Calu3 (cell line): ENCODE data around the gene TTPAL. TPM values are rescaled to one million over a fixed set of nuclear protein-coding genes. Genes with fewer than 3 reads are reported as not detected.

ENCODE experiments used
- BruUV-seq: library from RNA; stranded (reverse); fragments of 400-500 nt; replicated peaks from 2 replicates; lab custom pipeline; 2021; lab: Mats Ljungman, UMichigan
- CTCF ChIA-PET: fragments of 300-600 bp; sonication (Branson Sonifier 250); formaldehyde crosslinking; loops from one replicate; lab custom pipeline; 2022; ENCODE audit warnings: antibody characterized with exemption; lab: Charles Lee
- DNase-seq: peaks from one replicate; pipeline ENCODE4 v3.0.0; 2022
- H3K27ac Mint-ChIP-seq: one replicate; pipeline ENCODE4 v1.8.0; 2022; ENCODE audit warnings: mixed read lengths; ENCODE audit not compliant: unreplicated experiment
- H3K27me3 Mint-ChIP-seq: one replicate; pipeline ENCODE4 v1.8.0; 2022; ENCODE audit warnings: mixed read lengths; ENCODE audit not compliant: unreplicated experiment
- H3K36me3 Mint-ChIP-seq: one replicate; pipeline ENCODE4 v1.8.0; 2022; ENCODE audit warnings: mild to moderate bottlenecking, moderate library complexity, mixed read lengths; ENCODE audit not compliant: insufficient read depth, unreplicated experiment
- H3K4me1 Mint-ChIP-seq: one replicate; pipeline ENCODE4 v1.8.0; 2022; ENCODE audit warnings: mild to moderate bottlenecking, low read depth, mixed read lengths; ENCODE audit not compliant: unreplicated experiment
- H3K4me3 Mint-ChIP-seq: one replicate; pipeline ENCODE4 v1.8.0; 2022; ENCODE audit warnings: mild to moderate bottlenecking, low read depth, moderate library complexity, mixed read lengths; ENCODE audit not compliant: unreplicated experiment
- H3K9me3 Mint-ChIP-seq: one replicate; pipeline ENCODE4 v1.8.0; 2022; ENCODE audit warnings: low read depth, mixed read lengths; ENCODE audit not compliant: unreplicated experiment
- intact Hi-C: fragments of 100-400 bp; cut with micrococcal nuclease; formaldehyde crosslinking; loops from one replicate; pipeline ENCODE4 v1.10.0; 2022; ENCODE audit not compliant: unreplicated experiment
- total RNA-seq: library from RNA; stranded (reverse); gene quantifications from 2 replicates; pipeline ENCODE4 v1.2.3, GENCODE V29; 2022
- TF ChIP-seq, protein P1 (sequence below): fragments of 200-600 bp; IDR thresholded peaks from one replicate; pipeline ENCODE4 v1.8.0; 2022; ENCODE audit warnings: antibody characterized with exemption; ENCODE audit not compliant: unreplicated experiment

Gene TTPAL
- total RNA-seq, 1 experiment from 2014 or later = 39.9 TPM

DNA sequence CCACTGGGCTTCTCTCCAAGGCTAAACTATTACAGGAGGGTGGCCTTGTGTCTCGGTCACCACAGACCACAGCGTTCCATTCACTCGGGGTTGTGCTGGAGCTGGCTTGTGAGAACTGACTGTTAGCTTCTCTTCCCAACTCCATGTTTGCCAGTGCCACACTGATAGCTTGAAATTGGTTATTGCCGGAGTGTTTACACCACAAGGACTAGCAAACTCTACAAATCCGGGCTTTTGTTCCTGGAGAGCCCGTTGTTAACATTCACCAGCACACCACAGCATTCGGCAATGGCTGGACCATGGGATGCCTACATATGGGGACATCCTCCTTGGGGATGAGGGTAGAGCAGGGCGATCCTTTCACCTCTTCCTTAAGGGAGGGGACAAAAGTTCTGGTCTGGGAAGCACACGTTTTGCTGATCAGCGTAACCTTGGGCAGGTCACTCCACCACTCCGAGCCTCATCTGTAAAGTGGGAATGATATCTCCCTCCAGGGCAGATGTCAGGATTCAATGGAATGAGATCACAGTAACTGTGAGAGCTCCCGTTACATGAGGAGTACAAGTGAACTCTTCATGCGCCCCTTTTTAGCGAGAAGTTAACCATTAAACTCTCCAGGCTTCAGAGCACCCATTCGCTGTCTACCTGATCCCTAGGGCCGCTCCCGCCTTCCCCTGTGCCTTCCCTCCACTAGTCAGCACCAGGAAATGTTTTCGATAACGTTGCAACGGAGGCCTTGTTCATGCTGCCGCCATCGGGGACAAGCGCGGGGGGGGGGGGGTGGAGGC lies 41.7 kb upstream of the TTPAL start:
- H3K4me1 Mint-ChIP-seq = no peaks in the 10 kb centered on the region
- H3K27me3 Mint-ChIP-seq = peaks cover under 1% of the 10 kb centered on the region
- no peak overlapping the region for H3K27ac Mint-ChIP-seq
- DNase-seq = no peak
- TF ChIP-seq, protein P1, sequence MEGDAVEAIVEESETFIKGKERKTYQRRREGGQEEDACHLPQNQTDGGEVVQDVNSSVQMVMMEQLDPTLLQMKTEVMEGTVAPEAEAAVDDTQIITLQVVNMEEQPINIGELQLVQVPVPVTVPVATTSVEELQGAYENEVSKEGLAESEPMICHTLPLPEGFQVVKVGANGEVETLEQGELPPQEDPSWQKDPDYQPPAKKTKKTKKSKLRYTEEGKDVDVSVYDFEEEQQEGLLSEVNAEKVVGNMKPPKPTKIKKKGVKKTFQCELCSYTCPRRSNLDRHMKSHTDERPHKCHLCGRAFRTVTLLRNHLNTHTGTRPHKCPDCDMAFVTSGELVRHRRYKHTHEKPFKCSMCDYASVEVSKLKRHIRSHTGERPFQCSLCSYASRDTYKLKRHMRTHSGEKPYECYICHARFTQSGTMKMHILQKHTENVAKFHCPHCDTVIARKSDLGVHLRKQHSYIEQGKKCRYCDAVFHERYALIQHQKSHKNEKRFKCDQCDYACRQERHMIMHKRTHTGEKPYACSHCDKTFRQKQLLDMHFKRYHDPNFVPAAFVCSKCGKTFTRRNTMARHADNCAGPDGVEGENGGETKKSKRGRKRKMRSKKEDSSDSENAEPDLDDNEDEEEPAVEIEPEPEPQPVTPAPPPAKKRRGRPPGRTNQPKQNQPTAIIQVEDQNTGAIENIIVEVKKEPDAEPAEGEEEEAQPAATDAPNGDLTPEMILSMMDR = no peak
- no peak overlapping the region for H3K4me3 Mint-ChIP-seq
- H3K36me3 Mint-ChIP-seq = no peaks in the 10 kb centered on the region
- intact Hi-C loops = no loop called here
- no TSS peak for BruUV-seq
- CTCF ChIA-PET = no interaction called here
- H3K9me3 Mint-ChIP-seq = no peaks in the 10 kb centered on the region

DNA sequence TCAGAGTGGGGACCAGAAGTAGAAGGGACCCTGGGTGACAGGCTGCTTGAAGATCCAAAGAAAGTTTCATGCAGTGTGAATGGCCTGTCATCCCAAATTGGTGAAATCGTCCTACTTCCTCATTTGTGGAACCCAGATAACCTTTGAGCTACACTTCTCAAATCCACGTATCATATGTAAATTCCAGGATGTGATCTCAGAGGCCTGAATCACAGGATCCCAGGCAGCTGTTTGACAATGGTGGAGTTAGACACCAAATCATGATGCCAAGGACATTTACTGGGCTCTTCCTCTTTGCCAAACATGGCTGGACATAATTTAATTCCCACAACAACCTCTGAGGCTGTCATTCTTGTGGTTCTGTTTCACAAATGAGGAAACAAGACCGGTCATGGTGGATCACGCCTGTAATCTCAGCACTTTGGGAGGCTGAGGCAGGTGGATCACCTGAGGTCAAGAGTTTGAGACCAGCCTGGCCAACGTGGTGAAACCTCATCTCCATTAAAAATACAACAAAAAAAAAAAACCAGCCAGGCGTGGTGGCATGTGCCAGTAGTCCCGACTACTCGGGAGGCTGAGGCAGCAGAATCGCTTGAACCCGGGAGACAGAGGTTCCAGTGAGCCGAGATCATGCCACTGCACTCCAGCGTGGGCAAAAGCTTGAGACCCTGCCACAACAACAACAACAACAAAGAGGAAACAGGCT lies 39.9 kb upstream of the TTPAL start:
- Mint-ChIP-seq H3K9me3 (no peaks in the 10 kb centered on the region), H3K4me1 (no peaks in the 10 kb centered on the region), H3K27ac (no peak overlapping the region), H3K36me3 (no peaks in the 10 kb centered on the region), H3K27me3 (peaks cover 9% of the 10 kb centered on the region), H3K4me3 (no peak overlapping the region)
- intact Hi-C loops = no loop called here
- no TSS peak for BruUV-seq
- TF ChIP-seq, protein P1 = no peak
- CTCF ChIA-PET = interaction anchor here (0.6 kb wide), 1 partner anchor 17 kb away, joined by 3 read pairs; no protein-coding TSS in a partner anchor
- DNase-seq = no peak

DNA sequence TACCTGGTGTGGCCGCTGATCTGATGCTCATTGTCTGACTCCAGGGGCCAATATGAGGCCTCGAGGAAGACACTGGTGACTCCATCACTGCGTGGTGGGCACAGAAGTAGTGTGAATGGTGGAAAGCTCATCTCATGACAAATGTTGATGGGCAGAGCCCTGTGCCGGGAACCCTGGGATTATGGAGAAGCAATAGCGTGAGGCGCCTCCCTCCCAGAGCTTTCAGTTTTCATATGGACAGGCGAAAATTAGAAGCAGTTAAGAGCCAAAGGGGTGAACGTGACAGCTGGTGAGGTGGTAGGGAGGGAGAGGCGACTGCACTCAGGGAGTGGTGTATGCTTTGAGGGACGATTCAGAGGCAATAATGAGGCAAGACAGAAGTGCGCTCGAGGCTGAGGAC lies 39.3 kb upstream of the TTPAL start:
- H3K9me3 Mint-ChIP-seq = no peaks in the 10 kb centered on the region
- no peak overlapping the region for H3K4me3 Mint-ChIP-seq
- H3K4me1 Mint-ChIP-seq = no peaks in the 10 kb centered on the region
- no peak overlapping the region for H3K27ac Mint-ChIP-seq
- DNase-seq = no peak
- peaks cover 9% of the 10 kb centered on the region for H3K27me3 Mint-ChIP-seq
- H3K36me3 Mint-ChIP-seq = no peaks in the 10 kb centered on the region
- TF ChIP-seq, protein P1 = no peak
- CTCF ChIA-PET = no interaction called here
- BruUV-seq = no TSS peak
- intact Hi-C loops = no loop called here

DNA sequence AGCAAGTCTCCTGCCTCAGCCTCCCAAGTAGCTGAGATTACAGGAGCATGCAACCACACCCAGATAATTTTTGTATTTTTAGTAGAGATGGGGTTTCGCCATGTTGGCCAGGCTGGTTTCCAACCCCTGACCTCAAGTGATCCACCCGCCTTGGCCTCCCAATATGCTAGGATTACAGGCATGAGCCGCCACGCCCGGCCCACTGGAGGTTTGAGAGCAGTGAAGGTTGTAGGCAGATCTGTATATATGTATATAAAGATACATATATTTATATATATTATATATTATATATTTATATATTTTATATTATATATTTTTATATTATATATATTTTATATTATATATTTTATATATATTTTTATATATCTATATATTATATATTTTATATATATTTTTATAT lies 38.2 kb upstream of the TTPAL start:
- Mint-ChIP-seq H3K27me3 (peaks cover 9% of the 10 kb centered on the region), H3K9me3 (no peaks in the 10 kb centered on the region), H3K36me3 (no peaks in the 10 kb centered on the region), H3K4me3 (no peak overlapping the region), H3K4me1 (no peaks in the 10 kb centered on the region), H3K27ac (no peak overlapping the region)
- no TSS peak for BruUV-seq
- TF ChIP-seq, protein P1 = no peak
- intact Hi-C loops = no loop called here
- CTCF ChIA-PET = no interaction called here
- no peak for DNase-seq
